B cell (primary cell): ENCODE measurements around the gene DCPS. TPM values are rescaled to one million over a fixed set of nuclear protein-coding genes. Genes with fewer than 3 reads are reported as not detected.

ENCODE experiments used
- ATAC-seq: fragments of 200-7000 bp; cut with Tn5 transposase; one replicate; pipeline ENCODE4 v1.10.0; 2021; ENCODE audit warnings: low read depth, mild to moderate bottlenecking, moderate number of reproducible peaks, moderate library complexity
- CTCF ChIA-PET: fragments of 350-600 bp; sonication (Branson Sonifier 250); formaldehyde crosslinking; loops from one replicate; lab custom pipeline; 2021; ENCODE audit warnings: antibody characterized with exemption, inconsistent platforms; lab: Charles Lee
- POLR2A ChIA-PET: fragments of 350-600 bp; sonication (Branson Sonifier 250); formaldehyde crosslinking; loops from one replicate; lab custom pipeline; 2021; ENCODE audit warnings: antibody characterized with exemption; lab: Charles Lee
- DNase-seq: peaks from one replicate; pipeline ENCODE4 v3.0.0; 2013
- H2AFZ ChIP-seq: 2 replicates; pipeline ENCODE4 v1.6.1; 2012; ENCODE audit warnings: mild to moderate bottlenecking, low read depth, low read length; ENCODE audit not compliant: insufficient read depth, poor library complexity, severe bottlenecking
- H3K27ac ChIP-seq, 2 donors: 1 replicate in 1 of 2; 2 replicates in 1 of 2; pipeline ENCODE4 v1.5.1; 2012 to 2013; ENCODE audit warnings: low read length in 2 of 2, mild to moderate bottlenecking in 2 of 2, moderate library complexity in 1 of 2
- H3K27me3 ChIP-seq, 4 experiments: fragments of 200-600 bp in 1 of 4; sonication (generic) in 1 of 4; replicated peaks in 1 of 4; 1 replicate in 2 of 4; 2 replicates in 2 of 4; pipeline versions ENCODE4 v1.6.1 to v1.7.0; 2013 to 2016; ENCODE audit warnings: low read length in 3 of 4, mild to moderate bottlenecking in 2 of 4, mixed read lengths in 1 of 4, moderate library complexity in 1 of 4; ENCODE audit not compliant: insufficient read depth in 4 of 4, control insufficient read depth in 3 of 4; ENCODE audit errors: control extremely low read depth in 1 of 4
- H3K36me3 ChIP-seq, 2 experiments: replicated peaks in 1 of 2; 1 replicate in 1 of 2; 2 replicates in 1 of 2; pipeline versions ENCODE4 v1.6.1 to v1.7.1; 2013; ENCODE audit warnings: low read length in 1 of 2; ENCODE audit not compliant: insufficient read depth in 2 of 2, control insufficient read depth in 1 of 2; ENCODE audit errors: control extremely low read depth in 1 of 2, extremely low read depth in 1 of 2
- H3K4me1 ChIP-seq, 2 donors: fragments of 200-600 bp in 1 of 2; sonication (generic) in 1 of 2; 1 replicate in 1 of 2; 2 replicates in 1 of 2; pipeline versions ENCODE4 v1.5.1 to v1.6.1; 2013 to 2017; ENCODE audit warnings: low read length in 2 of 2; ENCODE audit not compliant: control insufficient read depth in 2 of 2, insufficient read depth in 2 of 2
- H3K4me2 ChIP-seq: replicated peaks from 2 replicates; pipeline ENCODE3; 2012; ENCODE audit warnings: mild to moderate bottlenecking, low read depth, low read length; ENCODE audit not compliant: poor library complexity, severe bottlenecking
- H3K4me3 ChIP-seq, 5 experiments: fragments of 200-600 bp in 1 of 5; sonication (generic) in 1 of 5; 1 replicate in 3 of 5; 2 replicates in 2 of 5; pipeline versions ENCODE4 v1.5.1 to v1.7.0; 2011 to 2016; ENCODE audit warnings: low read length in 4 of 5, mild to moderate bottlenecking in 4 of 5, low read depth in 2 of 5, control low read depth in 1 of 5, moderate library complexity in 1 of 5; ENCODE audit not compliant: insufficient read depth in 1 of 5; ENCODE audit errors: control extremely low read depth in 1 of 5, extremely low read depth in 1 of 5
- H3K79me2 ChIP-seq: fragments of 200-600 bp; sonication (generic); one replicate; pipeline ENCODE4 v1.6.0; 2016; ENCODE audit warnings: low read length; ENCODE audit not compliant: control insufficient read depth, insufficient read depth
- H3K9ac ChIP-seq: fragments of 200-600 bp; sonication (generic); 2 replicates; pipeline ENCODE4 v1.6.1; 2017; ENCODE audit warnings: mild to moderate bottlenecking, low read length, moderate library complexity
- H3K9me3 ChIP-seq, 3 donors: one replicate each; pipeline versions ENCODE4 v1.6.1 to v1.7.1; 2013; ENCODE audit warnings: low read length in 2 of 3; ENCODE audit not compliant: control insufficient read depth in 2 of 3, insufficient read depth in 1 of 3; ENCODE audit errors: control extremely low read depth in 1 of 3
- H4K20me1 ChIP-seq: 2 replicates; pipeline ENCODE4 v1.6.0; 2012; ENCODE audit warnings: mild to moderate bottlenecking, low read length; ENCODE audit not compliant: insufficient read depth, control insufficient read depth, poor library complexity, severe bottlenecking
- H3K27ac Mint-ChIP-seq: one replicate; pipeline ENCODE4 v1.8.0; 2021; ENCODE audit warnings: mixed read lengths
- H3K27me3 Mint-ChIP-seq: one replicate; pipeline ENCODE4 v1.8.0; 2021; ENCODE audit warnings: mixed read lengths
- H3K4me1 Mint-ChIP-seq: one replicate; pipeline ENCODE4 v1.8.0; 2021; ENCODE audit warnings: mixed read lengths
- H3K4me3 Mint-ChIP-seq: one replicate; pipeline ENCODE4 v1.8.0; 2021; ENCODE audit warnings: mixed read lengths
- H3K9me3 Mint-ChIP-seq: one replicate; pipeline ENCODE4 v1.8.0; 2022; ENCODE audit warnings: mixed read lengths; ENCODE audit not compliant: insufficient read depth
- CTCF ChIP-seq: fragments of 200-600 bp; IDR thresholded peaks from one replicate; pipeline ENCODE4 v1.8.0; 2022; ENCODE audit warnings: antibody characterized with exemption, mild to moderate bottlenecking
- EZH2 ChIP-seq: IDR thresholded peaks from 2 replicates; pipeline ENCODE4 v1.6.1; 2012; ENCODE audit warnings: borderline replicate concordance, low read depth, mild to moderate bottlenecking, moderate library complexity, low read length; ENCODE audit not compliant: insufficient read depth, poor library complexity, severe bottlenecking
- WGBS: methylation state at CpG from one replicate; pipeline ENCODE4 v1.1.5; 2013; ENCODE audit warnings: missing lambda C conversion rate; ENCODE audit not compliant: insufficient coverage; 5-methylcytosine and 5-hydroxymethylcytosine counted together
- intact Hi-C: fragments of 100-400 bp; cut with micrococcal nuclease; formaldehyde crosslinking; loops from one replicate; pipeline ENCODE4 v1.10.0; 2022
- polyA plus RNA-seq: library from polyadenylated mRNA; depleted of rRNA; stranded (reverse); fragments of >200 nt; gene quantifications from 2 replicates; pipeline ENCODE4 v1.2.3, GENCODE V29; 2012
- total RNA-seq, 2 donors: library from RNA; stranded (reverse); fragments of 120-200 nt in 1 of 2; gene quantifications; 1 replicate in 1 of 2; 2 replicates in 1 of 2; pipeline versions ENCODE4 v1.2.3 to v1.2.4, GENCODE V29; 2013 to 2022

The DCPS gene
- total and polyA plus RNA-seq, 2 donors (not counting 1 experiment from before 2014, with no cell fraction given) = 21.7 to 37.1 TPM

DNA sequence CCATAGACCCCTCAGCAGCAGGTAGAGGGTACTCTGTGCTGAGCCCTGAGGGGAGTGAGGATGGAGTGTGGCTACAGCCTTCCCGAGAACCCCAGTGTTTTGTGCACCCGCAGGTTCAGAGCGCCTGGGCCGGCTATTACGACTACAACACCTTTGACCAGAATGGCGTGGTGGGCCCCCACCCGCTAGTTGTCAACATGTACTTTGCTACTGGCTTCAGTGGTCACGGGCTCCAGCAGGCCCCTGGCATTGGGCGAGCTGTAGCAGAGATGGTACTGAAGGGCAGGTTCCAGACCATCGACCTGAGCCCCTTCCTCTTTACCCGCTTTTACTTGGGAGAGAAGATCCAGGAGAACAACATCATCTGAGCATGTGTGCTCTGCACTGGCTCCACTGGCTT lies 26.5 kb upstream of the DCPS start:
- ATAC-seq (no peak), DNase-seq (no peak)
- Mint-ChIP-seq H3K27me3 (no peaks in the 10 kb centered on the region), H3K4me3 (no peak overlapping the region), H3K9me3 (no peaks in the 10 kb centered on the region), H3K27ac (no peak overlapping the region), H3K4me1 (peaks cover 25% of the 10 kb centered on the region)
- Histone ChIP-seq H3K9me3 (no peaks in the 10 kb centered on the region), H3K9ac (no peak overlapping the region), H3K4me2 (no peak overlapping the region), H3K4me1 (peaks cover 6 to 11% of the 10 kb centered on the region in 2 donors), H3K36me3 (peaks cover 0 to 33% of the 10 kb centered on the region in 2 experiments), H3K27me3 (no peaks in the 10 kb centered on the region), H3K4me3 (no peak overlapping the region), H4K20me1 (no peaks in the 10 kb centered on the region), H3K79me2 (peaks cover 3% of the 10 kb centered on the region), H2AFZ (no peak overlapping the region), H3K27ac (no peak overlapping the region)
- 97% methylated on average over 10 of the region's 11 CpGs for WGBS
- intact Hi-C loops = no loop called here
- ChIA-PET POLR2A (no interaction called here), CTCF (no interaction called here)
- TF ChIP-seq EZH2 (no peak), CTCF (no peak)

- no peaks in the 10 kb centered on the region for H4K20me1 ChIP-seq
- H3K4me3 ChIP-seq = no peak overlapping the region
- H2AFZ ChIP-seq = no peak overlapping the region
- H3K79me2 ChIP-seq = no peaks in the 10 kb centered on the region
- Mint-ChIP-seq H3K27me3 (no peaks in the 10 kb centered on the region), H3K4me3 (no peak overlapping the region), H3K4me1 (peaks cover 28% of the 10 kb centered on the region), H3K9me3 (no peaks in the 10 kb centered on the region), H3K27ac (no peak overlapping the region)
- intact Hi-C loops = no loop called here
- H3K27me3 ChIP-seq = no peaks in the 10 kb centered on the region
- H3K4me2 ChIP-seq = no peak overlapping the region
- peaks cover 6 to 15% of the 10 kb centered on the region in 2 donors for H3K4me1 ChIP-seq
- no peaks in the 10 kb centered on the region for H3K9me3 ChIP-seq
- DNase-seq (no peak), ATAC-seq (no peak)
- 96% methylated on average over 3 of the region's 4 CpGs for WGBS
- no peak overlapping the region for H3K27ac ChIP-seq
- peaks cover 0 to 30% of the 10 kb centered on the region in 2 experiments for H3K36me3 ChIP-seq
- ChIA-PET POLR2A (no interaction called here), CTCF (no interaction called here)
- H3K9ac ChIP-seq = no peak overlapping the region
- TF ChIP-seq CTCF (no peak), EZH2 (no peak)
Observed at GRCh38 chr11:126277780-126278179, 26.1 kb upstream of the DCPS start.
